SK-N-SH treated with all-trans-retinoic acid at 6 μM for 48 hours (cell line): Measurements from ENCODE around the gene UNKL.

ENCODE experiments used
- ATAC-seq: fragments of 200-7000 bp; cut with Tn5 transposase; 3 replicates; pipeline ENCODE4 v1.9.1; 2020; ENCODE audit warnings: mild to moderate bottlenecking, moderate library complexity
- ARNTL ChIP-seq: fragments of 450-650 bp; formaldehyde crosslinking; IDR thresholded peaks from 2 replicates; pipeline ENCODE4 v1.5.0; 2020; ENCODE audit warnings: low read depth, mild to moderate bottlenecking, moderate library complexity, borderline replicate concordance
- BACH2 ChIP-seq: fragments of 250-450 bp; sonication (Bioruptor Pico); IDR thresholded peaks from 2 replicates; pipeline ENCODE4 v1.9.0; 2021; ENCODE audit warnings: mild to moderate bottlenecking, borderline replicate concordance
- CREB5 ChIP-seq: fragments of 250-450 bp; sonication (Bioruptor Pico); IDR thresholded peaks from 2 replicates; pipeline ENCODE4 v1.5.1; 2020; ENCODE audit warnings: low read depth, mild to moderate bottlenecking, moderate library complexity
- CSDC2 ChIP-seq: fragments of 250-450 bp; sonication (Bioruptor Pico); IDR thresholded peaks from 2 replicates; pipeline ENCODE4 v1.5.0; 2020; ENCODE audit warnings: mild to moderate bottlenecking, moderate library complexity
- ESRRG ChIP-seq: fragments of 250-450 bp; sonication (Bioruptor Pico); IDR thresholded peaks from 2 replicates; pipeline ENCODE4 v1.6.1; 2021; ENCODE audit warnings: mild to moderate bottlenecking
- GLIS3 ChIP-seq: fragments of 250-450 bp; sonication (Bioruptor Pico); IDR thresholded peaks from 2 replicates; pipeline ENCODE4 v1.5.0; 2020; ENCODE audit warnings: mild to moderate bottlenecking, moderate library complexity
- ISL1 ChIP-seq: fragments of 250-450 bp; sonication (Bioruptor Pico); IDR thresholded peaks from 2 replicates; pipeline ENCODE4 v2.1.2; 2022; ENCODE audit warnings: mild to moderate bottlenecking, moderate library complexity
- POU6F1 ChIP-seq: fragments of 250-450 bp; sonication (Bioruptor Pico); IDR thresholded peaks from 2 replicates; pipeline ENCODE4 v1.8.0; 2021; ENCODE audit warnings: low read depth, mild to moderate bottlenecking, moderate library complexity, borderline replicate concordance
- PPARA ChIP-seq: fragments of 250-450 bp; sonication (Bioruptor Pico); IDR thresholded peaks from 2 replicates; pipeline ENCODE4 v1.5.0; 2020; ENCODE audit warnings: mild to moderate bottlenecking, borderline replicate concordance
- RARB ChIP-seq: fragments of 250-450 bp; sonication (Bioruptor Pico); IDR thresholded peaks from 2 replicates; pipeline ENCODE4 v1.8.0; 2021; ENCODE audit warnings: mild to moderate bottlenecking, moderate library complexity
- SNAI2 ChIP-seq: fragments of 250-450 bp; sonication (Bioruptor Pico); IDR thresholded peaks from 2 replicates; pipeline ENCODE4 v1.5.0; 2020; ENCODE audit warnings: mild to moderate bottlenecking, moderate library complexity
- TCF4 ChIP-seq: fragments of 250-450 bp; sonication (Bioruptor Pico); IDR thresholded peaks from 2 replicates; pipeline ENCODE4 v1.8.0; 2021; ENCODE audit warnings: mild to moderate bottlenecking, moderate library complexity, borderline replicate concordance
- TOX ChIP-seq: fragments of 250-450 bp; sonication (Bioruptor Pico); IDR thresholded peaks from 2 replicates; pipeline ENCODE4 v1.8.0; 2021; ENCODE audit warnings: mild to moderate bottlenecking, moderate library complexity, borderline replicate concordance
- ZC3H10 ChIP-seq: fragments of 250-450 bp; sonication (Bioruptor Pico); IDR thresholded peaks from 2 replicates; pipeline ENCODE4 v1.5.1; 2021; ENCODE audit warnings: mild to moderate bottlenecking, moderate library complexity
- ZFP30 ChIP-seq: fragments of 450-650 bp; formaldehyde crosslinking; IDR thresholded peaks from 2 replicates; pipeline ENCODE4 v1.5.0; 2022; ENCODE audit warnings: mild to moderate bottlenecking, moderate library complexity
- ZNF70 ChIP-seq: fragments of 450-650 bp; formaldehyde crosslinking; IDR thresholded peaks from 2 replicates; pipeline ENCODE4 v1.5.0; 2020; ENCODE audit warnings: mild to moderate bottlenecking, moderate library complexity
- ZNF8 ChIP-seq: fragments of 450-650 bp; formaldehyde crosslinking; IDR thresholded peaks from 2 replicates; pipeline ENCODE4 v1.5.0; 2020; ENCODE audit warnings: mild to moderate bottlenecking, moderate library complexity
- TF ChIP-seq, protein P1 (sequence below): fragments of 250-450 bp; sonication (Bioruptor Pico); IDR thresholded peaks from 2 replicates; pipeline ENCODE4 v1.8.0; 2020; ENCODE audit warnings: mild to moderate bottlenecking, moderate library complexity, borderline replicate concordance
- TF ChIP-seq, protein P2 (sequence below): fragments of 250-450 bp; sonication (Bioruptor Pico); IDR thresholded peaks from 2 replicates; pipeline ENCODE4 v1.5.0; 2020; ENCODE audit warnings: mild to moderate bottlenecking, moderate library complexity
- TF ChIP-seq, protein P3 (sequence below): fragments of 250-450 bp; sonication (Bioruptor Pico); IDR thresholded peaks from 2 replicates; pipeline ENCODE4 v1.5.1; 2021; ENCODE audit warnings: mild to moderate bottlenecking, moderate library complexity

UNKL gene

DNA sequence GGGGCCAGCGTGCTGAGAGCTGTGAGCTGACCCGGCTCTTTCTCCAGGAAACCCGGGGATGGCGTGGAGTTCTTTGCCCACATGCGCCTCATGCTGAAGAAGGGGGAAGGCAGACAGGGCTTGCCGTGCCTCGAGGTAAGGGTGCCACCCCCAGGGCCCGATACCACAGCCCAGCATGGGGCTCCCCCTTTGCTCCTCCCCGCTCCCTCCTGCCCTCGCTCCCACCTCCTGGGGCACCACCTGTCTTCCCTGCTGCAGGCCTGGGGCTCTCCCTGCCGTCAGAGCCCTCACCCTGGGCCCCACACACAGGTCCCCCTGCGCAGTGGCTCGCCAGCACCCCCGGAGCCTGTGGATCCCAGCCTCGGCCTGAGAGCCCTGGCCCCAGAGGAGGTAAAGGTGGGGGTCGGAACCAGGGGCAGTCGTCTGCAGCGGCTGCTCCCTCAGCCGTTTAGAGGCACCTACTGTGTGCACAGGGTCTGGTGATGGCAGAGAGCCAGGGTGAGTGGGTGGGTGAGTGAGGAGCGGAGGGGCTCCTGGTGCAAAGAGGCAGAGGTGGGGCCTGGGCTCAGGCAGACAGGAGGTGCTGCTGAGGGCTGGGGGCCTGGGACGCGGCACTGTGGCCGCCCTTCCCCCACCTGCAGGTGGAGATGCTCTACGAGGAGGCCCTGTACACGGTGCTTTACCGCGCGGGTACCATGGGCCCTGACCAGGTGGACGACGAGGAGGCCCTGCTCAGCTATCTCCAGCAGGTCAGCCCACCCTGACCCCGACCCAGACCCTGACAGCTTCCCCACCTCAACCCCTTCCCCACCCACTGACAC lies 75.4 kb downstream of the UNKL start:
- no peak for TF ChIP-seq BACH2
- no peak for TF ChIP-seq TOX
- TF ChIP-seq ZNF8 (CRISPR knock-in tag) = no peak
- TF ChIP-seq PPARA = no peak
- no peak for TF ChIP-seq ISL1 (CRISPR knock-in tag)
- no peak for TF ChIP-seq ZC3H10 (CRISPR knock-in tag)
- no peak for TF ChIP-seq TCF4 (CRISPR knock-in tag)
- TF ChIP-seq GLIS3 (CRISPR knock-in tag) = no peak
- TF ChIP-seq CSDC2 (CRISPR knock-in tag) = no peak
- TF ChIP-seq RARB (CRISPR knock-in tag) = no peak
- TF ChIP-seq POU6F1 (CRISPR knock-in tag) = no peak
- TF ChIP-seq, protein P1, sequence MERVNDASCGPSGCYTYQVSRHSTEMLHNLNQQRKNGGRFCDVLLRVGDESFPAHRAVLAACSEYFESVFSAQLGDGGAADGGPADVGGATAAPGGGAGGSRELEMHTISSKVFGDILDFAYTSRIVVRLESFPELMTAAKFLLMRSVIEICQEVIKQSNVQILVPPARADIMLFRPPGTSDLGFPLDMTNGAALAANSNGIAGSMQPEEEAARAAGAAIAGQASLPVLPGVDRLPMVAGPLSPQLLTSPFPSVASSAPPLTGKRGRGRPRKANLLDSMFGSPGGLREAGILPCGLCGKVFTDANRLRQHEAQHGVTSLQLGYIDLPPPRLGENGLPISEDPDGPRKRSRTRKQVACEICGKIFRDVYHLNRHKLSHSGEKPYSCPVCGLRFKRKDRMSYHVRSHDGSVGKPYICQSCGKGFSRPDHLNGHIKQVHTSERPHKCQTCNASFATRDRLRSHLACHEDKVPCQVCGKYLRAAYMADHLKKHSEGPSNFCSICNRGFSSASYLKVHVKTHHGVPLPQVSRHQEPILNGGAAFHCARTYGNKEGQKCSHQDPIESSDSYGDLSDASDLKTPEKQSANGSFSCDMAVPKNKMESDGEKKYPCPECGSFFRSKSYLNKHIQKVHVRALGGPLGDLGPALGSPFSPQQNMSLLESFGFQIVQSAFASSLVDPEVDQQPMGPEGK (CRISPR knock-in tag) = no peak
- no peak for ATAC-seq

DNA sequence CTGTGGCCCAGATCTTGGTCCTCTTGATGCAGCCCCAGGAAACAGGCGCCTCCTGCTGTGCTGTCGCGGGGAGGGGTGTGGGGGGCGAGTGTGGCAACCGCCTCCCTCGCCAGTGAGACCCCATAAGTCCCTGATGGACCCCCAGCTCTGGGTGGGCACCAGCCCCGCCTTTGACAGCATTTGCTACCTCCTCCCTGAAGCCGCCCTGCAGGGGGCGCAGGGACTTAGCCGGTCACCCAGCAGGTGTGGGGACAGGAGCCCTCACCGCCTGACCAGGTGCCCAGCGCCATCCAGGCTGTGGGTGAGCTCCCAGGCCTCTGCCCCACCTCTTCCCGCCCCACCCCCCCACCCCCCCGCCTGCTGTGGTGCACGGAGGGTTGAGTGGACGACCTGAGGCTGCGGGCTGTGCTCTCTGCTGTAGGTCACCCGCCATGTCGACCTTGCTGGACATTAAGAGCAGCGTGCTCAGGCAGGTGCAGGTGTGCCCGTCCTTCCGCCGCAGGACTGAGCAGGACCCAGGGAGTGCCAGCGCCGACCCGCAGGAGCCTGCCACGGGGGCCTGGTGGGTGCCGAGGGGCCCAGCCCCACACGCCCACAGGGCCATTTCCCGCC lies 76.3 kb downstream of the UNKL start:
- ATAC-seq = no peak
- TF ChIP-seq GLIS3 (CRISPR knock-in tag) (no peak), CREB5 (no peak), ARNTL (CRISPR knock-in tag) (no peak), TOX (no peak), BACH2 (no peak), SNAI2 (no peak), RARB (CRISPR knock-in tag) (no peak), TCF4 (CRISPR knock-in tag) (no peak), ZNF70 (CRISPR knock-in tag) (no peak), ZFP30 (no peak), ISL1 (CRISPR knock-in tag) (no peak)
- TF ChIP-seq, protein P1 (CRISPR knock-in tag) = no peak

- ATAC-seq = no peak
- TF ChIP-seq ESRRG (CRISPR knock-in tag) (no peak), RARB (CRISPR knock-in tag) (no peak), POU6F1 (CRISPR knock-in tag) (no peak), ZNF70 (CRISPR knock-in tag) (no peak)
- TF ChIP-seq, protein P2, sequence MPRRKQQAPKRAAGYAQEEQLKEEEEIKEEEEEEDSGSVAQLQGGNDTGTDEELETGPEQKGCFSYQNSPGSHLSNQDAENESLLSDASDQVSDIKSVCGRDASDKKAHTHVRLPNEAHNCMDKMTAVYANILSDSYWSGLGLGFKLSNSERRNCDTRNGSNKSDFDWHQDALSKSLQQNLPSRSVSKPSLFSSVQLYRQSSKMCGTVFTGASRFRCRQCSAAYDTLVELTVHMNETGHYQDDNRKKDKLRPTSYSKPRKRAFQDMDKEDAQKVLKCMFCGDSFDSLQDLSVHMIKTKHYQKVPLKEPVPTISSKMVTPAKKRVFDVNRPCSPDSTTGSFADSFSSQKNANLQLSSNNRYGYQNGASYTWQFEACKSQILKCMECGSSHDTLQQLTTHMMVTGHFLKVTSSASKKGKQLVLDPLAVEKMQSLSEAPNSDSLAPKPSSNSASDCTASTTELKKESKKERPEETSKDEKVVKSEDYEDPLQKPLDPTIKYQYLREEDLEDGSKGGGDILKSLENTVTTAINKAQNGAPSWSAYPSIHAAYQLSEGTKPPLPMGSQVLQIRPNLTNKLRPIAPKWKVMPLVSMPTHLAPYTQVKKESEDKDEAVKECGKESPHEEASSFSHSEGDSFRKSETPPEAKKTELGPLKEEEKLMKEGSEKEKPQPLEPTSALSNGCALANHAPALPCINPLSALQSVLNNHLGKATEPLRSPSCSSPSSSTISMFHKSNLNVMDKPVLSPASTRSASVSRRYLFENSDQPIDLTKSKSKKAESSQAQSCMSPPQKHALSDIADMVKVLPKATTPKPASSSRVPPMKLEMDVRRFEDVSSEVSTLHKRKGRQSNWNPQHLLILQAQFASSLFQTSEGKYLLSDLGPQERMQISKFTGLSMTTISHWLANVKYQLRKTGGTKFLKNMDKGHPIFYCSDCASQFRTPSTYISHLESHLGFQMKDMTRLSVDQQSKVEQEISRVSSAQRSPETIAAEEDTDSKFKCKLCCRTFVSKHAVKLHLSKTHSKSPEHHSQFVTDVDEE = no peak
- TF ChIP-seq, protein P3, sequence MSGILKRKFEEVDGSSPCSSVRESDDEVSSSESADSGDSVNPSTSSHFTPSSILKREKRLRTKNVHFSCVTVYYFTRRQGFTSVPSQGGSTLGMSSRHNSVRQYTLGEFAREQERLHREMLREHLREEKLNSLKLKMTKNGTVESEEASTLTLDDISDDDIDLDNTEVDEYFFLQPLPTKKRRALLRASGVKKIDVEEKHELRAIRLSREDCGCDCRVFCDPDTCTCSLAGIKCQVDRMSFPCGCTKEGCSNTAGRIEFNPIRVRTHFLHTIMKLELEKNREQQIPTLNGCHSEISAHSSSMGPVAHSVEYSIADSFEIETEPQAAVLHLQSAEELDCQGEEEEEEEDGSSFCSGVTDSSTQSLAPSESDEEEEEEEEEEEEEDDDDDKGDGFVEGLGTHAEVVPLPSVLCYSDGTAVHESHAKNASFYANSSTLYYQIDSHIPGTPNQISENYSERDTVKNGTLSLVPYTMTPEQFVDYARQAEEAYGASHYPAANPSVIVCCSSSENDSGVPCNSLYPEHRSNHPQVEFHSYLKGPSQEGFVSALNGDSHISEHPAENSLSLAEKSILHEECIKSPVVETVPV (CRISPR knock-in tag) = no peak
These were observed 77.0 kb downstream of the UNKL start for GRCh38 chr16:1337486-1337885.
